Measurements from ENCODE around the gene CLCN6.

CLCN6 gene

DNA sequence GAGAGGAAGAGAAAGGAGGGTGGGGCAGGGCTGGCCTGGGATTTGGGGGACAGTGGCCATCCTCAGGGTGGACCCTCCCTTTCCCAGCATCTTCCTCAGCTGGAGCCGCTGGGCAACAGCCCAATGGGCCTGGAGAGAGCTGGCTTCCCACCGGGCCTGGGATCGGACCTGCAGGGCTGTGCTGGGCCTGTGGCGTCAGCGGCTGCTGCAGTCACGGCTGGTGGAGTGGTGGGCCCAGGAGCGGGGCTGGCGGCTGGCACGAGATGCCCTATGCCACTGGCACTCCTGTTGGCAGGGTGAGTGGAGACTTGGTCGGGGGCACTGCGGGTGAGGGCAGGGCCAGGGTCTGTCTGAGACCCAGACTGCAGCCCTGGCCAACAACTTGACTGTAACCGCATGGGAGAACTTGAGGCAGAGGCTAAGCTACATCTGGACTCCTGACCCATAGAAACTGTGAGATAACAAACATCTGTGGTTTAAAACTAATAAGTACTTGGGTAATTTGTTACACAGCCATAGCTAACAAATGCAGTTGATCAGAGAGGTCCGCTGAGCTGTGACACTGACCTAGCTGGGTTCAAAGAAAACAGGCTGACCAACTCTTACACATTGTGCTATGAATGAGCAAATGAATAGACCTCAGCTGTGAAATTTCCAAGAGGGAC is 26.1 kb upstream of the CLCN6 start:
- DNase-seq: no peak

DNA sequence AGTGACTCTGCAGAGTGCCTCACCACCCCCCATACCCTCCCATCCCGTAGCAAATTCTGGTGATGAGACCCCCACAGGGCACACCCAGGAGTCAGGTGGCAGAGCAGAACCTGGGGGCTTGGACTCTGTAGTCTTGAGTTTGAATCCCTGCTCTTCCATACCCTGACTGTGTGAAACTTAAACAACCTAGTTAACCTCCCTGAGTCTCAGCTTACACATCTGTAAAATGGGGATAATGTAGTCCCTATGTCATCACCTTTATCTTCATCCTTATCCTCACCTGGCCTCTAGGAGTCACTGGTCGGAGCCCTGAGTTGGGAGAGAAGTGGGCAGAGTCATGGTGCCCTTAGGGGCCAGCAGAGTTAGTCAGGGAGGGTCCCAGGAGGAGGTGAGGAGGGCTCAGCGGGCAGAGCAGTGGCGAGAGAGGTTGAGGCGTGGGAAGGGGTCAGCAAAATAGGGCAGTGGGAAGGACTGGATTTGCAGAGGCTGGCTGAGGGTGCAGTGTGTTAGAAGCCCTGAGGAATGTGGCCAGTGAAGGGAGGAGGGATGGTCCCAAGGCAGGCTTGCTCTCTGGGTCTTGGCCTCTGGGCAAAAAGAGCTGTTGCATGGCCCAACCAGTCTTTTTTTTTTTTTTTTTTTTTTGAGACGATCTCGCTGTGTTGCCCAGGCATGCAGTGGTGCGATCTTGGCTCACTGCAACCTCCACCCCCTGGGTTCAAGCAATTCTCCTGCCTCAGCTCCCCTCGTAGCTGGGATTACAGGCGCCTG is 25.4 kb upstream of the CLCN6 start:
- DNase-seq: no peak

DNA sequence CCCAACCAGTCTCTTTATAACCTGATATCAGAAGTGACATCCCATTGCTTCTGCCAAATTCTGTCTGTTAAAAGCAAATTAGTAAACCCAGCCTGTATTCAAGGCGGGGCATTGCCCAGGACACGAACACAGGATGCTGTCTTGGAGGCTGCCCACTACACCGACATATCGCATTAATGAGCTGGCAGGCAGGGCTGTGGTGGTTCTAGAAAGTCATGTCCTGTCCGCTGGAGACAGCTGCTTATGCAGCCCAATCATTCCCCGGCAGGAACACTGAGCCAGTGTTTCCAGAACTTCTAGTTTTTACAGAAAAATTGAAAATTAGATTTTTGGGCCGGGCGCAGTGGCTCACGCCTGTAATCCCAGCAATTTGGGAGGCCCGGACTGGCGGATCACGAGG is 24.7 kb upstream of the CLCN6 start:
- no peak for DNase-seq

DNA sequence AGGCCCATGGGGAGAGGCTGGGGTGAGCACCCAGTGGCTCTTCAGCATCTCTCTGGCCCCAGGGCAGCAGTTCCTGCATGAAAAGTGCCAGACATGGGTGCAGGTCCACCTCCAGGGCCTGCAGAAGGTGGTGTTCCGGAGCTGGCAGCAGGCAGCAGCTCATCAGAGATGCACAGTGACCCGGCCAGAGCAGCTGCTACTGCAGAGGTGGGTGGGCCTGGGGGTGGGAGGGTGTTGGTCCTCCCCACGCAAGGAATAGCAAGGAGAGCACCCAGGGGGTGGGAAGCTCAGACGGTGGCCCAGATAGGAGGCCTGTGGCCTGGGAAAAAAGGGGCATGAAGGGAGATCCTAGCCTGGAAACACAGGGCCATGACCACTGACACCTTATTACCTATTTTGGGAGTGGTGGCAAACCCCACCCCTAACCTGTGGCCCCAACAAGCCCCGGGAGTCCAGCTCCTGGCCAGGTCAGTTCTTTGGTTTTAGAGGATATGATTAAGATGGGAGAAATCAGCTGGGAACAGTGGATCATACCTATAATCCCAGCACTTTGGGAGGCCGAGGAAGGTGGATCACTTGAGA is 23.8 kb upstream of the CLCN6 start:
- DNase-seq: no peak

DNA sequence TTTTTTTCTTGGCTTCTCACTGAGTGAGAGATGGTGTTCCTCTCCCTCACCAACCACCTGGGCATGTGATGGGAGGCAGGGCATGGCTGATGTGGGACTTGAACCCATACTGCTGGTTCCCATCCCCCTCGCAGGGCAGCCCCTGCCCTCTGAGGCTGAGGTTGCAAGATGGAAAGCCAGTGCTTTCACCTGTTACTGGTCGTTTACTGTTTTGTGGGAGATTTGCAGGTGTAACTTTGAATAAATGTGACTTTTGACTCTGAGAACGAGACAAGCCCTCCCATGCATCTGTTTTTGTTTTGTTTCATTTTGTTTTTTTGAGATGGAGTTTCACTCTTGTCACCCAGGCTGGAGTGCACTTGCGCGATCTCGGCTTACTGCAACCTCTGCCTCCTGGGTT is 22.4 kb upstream of the CLCN6 start:
- DNase-seq: no peak

DNA sequence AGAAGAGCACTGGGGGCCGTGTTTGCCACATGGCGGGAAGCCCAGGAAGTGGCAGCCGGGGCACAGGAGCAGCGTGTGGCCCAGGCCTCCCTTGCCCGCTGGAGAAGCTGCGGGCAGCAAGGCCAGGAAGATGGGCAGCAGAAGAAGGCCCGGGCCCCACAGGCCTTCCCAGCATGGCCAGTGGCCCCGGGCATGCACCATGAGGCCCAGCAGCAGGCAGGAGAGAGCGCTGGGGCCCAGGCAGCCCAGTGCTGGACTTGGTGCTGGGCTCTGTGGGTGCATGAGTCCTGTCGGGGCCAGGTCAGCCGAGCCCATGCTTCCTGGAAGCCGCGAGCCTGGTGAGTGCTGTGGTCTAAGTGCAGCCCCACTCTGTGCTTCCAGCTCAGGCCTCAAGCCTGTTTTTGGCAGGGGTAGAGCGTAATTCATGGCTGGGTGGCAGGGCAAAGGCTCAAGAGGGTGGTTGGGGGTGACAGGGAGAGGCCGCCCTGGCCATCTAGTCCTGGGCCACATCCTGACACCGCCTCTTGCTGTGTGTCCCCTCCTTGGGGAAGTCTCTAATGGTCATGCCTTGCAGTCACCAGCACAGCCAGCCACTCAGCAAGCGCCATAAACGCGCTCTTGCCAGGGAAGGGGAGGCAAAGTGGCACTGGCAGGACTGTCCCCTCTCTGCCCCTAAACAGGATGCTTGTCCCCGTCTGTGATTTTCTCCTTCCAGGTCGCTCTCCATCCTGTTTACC is 21.6 kb upstream of the CLCN6 start:
- no peak for DNase-seq

DNA sequence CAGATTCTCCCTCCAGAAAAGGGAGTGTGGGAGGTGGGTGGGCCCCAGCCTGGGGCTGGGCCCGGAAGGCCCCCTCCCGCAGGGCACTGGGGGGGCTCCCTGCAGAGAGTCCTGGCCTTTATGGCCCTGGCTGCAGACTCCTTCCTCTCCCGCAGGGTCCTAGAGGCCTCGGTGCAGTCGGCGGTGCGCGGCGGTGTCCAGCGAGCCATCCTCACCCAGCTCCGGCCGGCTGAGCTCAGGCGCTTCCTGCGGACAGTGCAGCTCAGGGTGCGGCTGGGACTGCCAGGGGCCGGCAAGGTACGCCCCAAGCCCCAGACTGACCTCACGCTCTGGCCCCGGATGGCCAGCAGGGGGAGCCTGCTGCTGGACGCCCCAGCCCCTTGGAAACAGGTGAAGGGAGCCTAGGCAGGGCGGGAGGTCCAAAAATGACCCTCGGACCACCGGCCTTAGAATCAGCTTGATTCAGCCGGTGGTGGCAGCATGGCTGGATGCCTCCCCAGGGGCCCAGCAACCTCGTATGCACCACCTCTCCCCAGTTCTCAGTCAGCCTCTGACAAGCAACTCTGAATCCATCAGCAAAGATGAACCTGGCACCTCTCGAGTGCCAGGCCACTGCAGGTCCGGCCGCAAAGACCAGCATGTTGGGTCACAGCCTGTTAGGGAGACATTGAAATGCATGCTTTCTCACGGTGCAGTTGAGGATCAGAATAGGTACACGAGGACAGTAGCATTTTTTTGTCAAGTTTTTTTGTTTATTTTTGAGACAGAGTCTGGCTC is 20.8 kb upstream of the CLCN6 start:
- DNase-seq: peak; percentile 13

DNA sequence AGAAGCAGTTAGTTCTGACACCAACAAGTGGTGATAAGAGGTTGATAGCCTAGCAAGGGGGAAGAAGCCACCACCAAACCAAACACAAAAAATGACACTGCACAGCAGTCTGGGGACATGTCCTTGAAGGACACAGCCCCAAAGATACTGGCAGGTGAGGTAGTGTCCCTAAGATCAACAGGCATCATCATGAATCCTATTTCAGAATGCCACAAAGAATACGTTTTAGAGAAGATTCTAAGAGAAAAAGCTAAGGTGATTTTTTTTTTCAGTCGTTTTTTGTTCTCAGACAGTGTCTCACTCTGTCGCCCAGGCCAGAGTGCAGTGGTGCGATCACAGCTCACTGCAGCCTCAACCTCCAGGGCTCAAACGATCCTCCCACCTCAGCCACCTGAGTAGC is 19.8 kb upstream of the CLCN6 start:
- no peak for DNase-seq

DNA sequence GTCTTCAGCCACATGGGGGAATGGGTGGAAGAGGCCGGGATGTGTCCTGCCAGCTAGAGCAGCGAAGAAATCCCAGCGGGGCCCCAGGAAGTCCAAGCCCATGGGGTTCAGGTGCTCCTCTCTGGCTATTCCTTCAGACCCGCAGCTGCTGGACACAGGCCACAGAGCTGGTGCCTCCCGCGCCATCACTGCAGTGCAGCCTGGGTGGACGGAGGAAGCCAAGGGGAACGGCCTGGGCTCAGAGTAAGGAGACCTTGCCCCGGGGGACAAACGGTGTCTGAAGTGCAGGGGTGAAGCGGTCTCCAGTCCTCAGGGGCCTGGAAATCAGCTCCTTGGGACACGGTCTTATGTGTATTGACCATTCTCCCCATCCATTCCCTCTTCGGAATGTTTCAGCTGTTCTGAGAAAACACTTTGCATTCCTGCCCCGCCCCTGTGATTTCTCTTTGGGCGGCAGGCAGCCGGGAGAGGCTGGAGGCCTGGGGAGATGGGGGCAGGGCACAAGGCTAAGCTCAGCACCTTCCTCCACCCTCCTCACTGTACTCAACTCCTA is 18.7 kb upstream of the CLCN6 start:
- no peak for DNase-seq

DNA sequence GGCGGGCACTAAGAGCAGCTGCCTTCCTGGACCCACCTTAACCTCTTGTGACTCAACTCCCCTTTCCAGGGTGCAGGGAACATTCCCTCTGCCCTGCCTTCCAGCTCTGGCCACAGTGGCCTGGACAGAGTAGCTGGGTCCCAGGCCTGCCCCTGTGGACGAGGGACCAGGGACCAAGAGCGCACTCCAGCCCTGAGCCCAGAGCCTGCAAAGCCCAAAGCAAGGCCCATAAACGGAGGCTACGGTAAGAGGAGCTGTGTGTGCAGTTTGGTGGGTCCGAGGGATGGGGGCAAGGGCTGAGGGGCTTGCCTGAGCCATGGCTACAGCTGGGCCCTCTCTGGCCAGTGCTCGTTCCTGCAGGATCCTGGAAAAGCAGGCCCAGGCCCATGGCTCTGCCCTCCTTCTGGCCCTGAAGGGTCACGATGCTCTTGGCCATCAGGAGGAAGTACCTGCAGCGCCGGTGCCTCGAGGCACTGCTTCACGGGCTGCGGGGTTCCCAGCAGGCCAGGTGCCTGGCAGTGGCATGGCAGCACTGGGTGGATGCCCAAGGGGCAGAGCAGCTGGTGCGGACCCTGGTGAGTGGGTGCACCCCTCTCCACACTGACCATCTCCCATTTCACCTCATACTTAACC is 18.1 kb upstream of the CLCN6 start:
- no peak for DNase-seq

DNA sequence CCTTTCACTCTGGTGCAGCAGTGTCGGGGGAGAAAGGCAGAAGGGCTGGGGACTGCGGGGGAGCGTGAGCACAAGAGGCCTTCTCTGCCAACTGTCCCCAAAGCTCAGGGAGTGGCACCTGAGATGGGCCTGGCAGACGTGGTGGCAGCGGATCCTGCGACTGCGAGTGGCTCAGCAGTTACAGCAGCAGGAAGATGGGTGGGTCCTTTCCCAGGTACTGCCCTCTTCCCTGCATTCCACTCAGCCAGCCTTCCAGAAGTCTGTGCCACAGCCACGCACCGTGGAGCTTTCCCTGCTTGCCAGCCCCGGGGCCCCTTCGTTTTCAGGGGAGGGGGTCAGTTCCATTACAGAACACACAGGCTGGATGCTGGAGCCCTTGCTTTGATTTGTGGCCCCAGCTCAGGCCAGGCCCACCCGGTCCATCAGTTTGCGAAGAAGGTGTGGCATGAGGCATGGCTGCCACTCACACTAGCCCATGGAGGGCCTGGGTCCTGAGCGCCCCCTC is 17.4 kb upstream of the CLCN6 start:
- DNase-seq: no peak

DNA sequence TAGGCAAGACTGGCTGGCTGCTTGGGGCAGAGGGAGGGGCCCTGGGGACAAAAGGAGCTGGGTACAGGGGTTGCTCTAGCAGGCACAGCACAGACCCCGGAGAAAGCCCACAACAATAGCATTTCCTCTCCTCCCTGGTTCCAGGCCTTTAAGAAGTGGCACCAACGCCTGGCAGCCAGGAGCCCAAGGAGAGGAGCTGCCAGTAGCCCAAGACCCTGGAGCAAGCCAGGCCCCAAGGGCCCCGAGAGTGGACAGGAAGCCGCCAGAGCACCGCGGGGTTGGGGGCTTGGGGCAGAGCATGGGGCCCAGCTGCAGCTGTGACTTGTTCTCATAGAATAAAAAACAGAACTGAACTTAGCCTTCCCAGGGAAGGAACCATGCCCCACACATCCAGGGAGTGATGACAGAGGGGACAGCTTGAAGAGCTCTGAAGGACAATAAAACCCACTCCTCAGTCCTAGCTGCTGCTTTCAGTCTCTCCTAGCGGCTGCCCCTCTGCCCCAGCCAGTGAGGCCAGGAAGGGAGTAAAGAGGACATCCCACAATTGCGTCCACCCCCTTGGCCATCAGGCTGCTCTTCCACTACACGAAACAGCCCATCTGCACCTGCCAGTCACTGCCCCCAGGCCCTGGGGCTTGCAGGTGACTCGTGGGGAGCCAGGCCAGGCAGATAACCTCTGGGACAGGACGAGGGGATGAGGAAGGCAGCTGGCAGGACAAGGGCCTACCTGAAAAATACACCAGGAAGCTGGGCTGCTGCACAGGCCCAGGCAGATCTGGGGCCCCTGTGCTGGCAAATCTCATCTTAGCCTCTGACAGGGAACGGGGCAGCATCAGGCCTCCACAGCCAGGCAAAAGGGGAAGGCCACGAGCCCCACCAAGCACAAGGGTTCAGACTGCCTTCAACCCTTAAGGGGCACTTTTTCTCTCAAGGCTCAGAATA is 16.6 kb upstream of the CLCN6 start:
- no peak for DNase-seq

DNA sequence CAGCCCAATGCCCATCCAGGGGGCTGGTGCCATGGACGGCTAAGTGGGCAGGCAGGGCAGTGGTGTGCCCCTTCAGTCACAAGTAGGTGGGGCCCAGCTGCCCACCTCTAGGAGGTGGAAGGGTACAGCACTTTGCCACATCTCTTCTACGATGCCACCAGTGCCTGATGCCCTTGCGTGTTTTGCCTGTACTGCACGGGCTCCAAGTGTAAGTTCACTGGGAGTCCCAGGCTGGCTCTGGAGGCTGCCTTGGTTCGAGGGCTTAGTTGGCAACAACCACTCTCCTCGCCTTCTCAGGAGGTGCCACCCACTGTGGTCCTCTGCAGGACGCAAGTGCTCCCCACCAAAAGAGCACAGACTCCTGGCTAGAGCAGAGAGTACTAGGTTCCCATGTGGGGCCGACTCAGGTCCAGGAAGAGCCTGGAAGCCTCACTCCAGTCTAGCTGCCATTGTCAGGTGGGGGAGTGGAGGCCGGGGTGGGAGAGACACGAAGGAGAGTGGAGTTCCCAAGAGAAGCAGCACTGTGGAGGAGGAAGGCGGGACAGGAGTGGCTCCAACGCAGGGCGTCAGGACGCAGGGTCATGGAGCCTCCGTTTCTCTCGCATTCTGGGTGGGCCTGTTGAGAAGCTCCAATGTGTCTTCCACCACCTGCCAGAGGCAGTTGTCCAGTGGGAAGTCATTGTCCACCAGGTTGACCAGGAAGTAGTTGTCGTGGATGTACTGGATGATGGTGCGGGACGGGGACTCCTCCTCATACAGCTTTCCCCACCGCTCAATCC is 15.7 kb upstream of the CLCN6 start:
- DNase-seq: no peak

DNA sequence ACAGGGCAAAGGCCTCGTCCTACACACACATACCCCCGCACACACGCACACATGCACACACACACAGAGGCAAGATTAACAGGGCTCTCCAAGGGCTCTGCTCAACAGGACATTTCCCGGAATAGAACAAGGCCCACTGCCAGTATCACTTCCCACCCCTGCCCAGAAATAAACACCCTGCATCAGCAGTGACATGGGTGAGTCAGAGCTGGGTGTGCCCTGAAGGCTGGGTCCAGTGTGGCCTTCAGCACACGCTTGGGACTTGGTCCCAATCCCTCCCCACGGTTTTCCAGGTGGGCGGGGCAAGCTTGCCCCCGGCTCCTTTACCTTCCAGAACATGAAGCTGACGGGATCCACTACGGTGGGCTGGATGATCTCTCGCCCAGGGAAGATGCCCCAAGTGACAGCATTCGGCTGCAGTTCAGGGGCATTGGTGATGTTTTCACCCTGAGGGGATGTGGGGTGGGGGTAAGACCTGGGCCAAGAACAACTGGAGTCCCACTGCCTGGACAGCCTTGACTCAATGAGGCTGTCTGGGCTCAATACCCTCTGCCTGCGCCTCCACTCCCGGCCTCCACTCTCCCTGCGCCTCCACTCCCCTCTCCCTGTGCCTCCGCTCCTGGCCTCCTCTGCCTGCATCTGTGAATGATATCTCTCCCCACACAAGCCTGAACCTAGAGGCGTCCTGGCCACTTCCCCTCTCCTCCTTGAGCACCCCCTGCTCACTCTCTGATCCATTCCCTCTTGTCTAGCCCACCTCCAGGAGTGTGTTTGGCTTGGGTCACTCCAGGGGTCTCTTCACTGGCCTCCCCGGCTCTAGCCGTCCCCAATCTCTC is 14.9 kb upstream of the CLCN6 start:
- no peak for DNase-seq

DNA sequence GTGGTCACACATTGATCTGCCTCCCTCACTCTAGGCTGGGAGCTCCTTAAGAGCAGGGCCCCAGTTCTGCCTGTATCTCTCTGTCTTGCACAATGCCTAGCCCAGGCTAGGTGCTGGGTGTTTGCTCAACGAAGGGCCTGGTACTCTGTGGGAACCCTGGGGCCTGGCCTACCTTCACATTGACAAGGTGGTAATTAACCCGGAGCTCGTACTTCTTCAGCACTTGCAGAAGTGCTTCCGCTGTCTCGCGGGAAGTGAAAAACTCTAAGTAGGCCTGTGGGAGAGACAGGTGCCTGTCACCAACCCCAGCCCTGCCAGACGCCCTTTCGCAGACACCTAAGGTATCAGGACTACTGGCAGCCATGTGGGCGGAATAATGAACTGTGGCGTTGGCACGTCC is 13.9 kb upstream of the CLCN6 start:
- no peak for DNase-seq

DNA sequence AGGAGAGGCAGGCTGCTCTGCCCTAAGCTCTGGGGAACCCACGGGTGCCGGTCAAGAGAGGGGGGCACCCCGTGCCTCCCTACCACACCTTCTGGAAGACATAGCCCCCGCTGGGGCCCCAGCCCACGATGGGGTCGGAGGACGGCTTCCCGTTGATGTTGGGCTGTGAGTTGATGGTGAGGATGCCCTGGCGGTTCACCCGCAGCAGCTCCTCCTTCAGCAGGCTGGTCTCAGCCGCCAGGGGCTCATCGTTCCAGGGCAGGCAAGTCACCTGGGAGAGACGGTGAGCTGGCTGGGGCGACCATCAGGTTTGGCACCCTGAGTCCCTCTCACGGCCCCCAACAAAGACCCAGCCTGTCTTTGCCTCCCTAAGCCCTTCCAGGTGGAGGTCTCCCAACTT is 12.2 kb upstream of the CLCN6 start:
- no peak for DNase-seq

DNA sequence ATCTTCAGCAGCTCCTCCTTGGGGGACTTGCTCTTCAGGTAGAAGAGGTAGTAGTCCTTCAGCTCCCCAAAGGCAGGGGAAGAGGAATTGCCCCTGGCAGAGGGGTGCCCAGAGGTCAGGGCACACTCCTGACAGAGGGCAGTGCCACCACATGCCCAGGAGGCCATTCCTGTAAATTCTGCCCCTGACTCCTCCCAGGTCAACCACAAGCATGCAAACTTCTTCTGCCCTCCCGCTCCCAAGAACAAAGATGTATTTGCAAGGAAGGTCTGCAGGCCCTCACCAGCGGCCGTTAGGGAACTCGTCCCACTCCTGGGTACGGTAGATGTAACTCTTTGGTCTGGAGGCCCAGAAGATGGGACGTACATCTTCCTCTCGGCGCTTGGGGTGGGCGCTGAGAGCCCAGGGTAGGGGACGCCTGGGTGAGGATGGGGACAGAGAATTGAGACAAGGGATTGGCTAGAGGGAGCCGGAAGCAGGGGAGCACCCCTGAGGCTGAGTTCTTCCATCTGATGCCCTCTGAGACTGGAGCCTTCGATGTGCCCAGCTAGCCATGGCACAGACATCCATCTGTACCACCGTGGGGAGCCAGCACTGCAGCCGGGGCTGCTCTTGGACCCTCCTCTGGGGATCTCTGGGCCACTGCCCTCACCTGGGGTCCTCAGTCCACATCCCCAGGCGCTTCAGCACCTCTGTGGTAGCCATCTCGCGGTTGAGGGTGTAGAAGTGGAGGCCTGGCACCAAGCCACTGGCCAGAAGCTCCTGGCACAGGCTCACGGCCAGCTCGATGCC is 11.3 kb upstream of the CLCN6 start:
- DNase-seq: no peak
